ENCODE data around the gene PTPRD. TPM values are rescaled to one million over a fixed set of nuclear protein-coding genes. Genes with fewer than 3 reads are reported as not detected.

PTPRD gene
- total and polyA plus RNA-seq, 2 donors (not counting 1 experiment from before 2014, with no cell fraction given): not detected

- Mint-ChIP-seq H3K4me3 (no peak overlapping the region), H3K9me3 (ENCODE audit: insufficient read depth) (peaks cover 2% of the 10 kb centered on the region), H3K27ac (no peak overlapping the region), H3K27me3 (no peaks in the 10 kb centered on the region), H3K4me1 (no peaks in the 10 kb centered on the region)
- Histone ChIP-seq H3K27ac (ENCODE audit: low read length in 2 of 2) (no peak overlapping the region), H3K4me2 (replicated peaks; ENCODE audit: low read depth, low read length, poor library complexity, severe bottlenecking) (no peak overlapping the region), H3K4me1 (ENCODE audit: control insufficient read depth in 2 of 2, insufficient read depth in 2 of 2, low read length in 2 of 2) (no peaks in the 10 kb centered on the region), H3K9ac (ENCODE audit: low read length) (no peak overlapping the region), H4K20me1 (ENCODE audit: control insufficient read depth, insufficient read depth, low read length, poor library complexity, severe bottlenecking) (no peaks in the 10 kb centered on the region), H3K9me3 (ENCODE audit: control extremely low read depth in 1 of 3, control insufficient read depth in 2 of 3, insufficient read depth in 1 of 3, low read length in 2 of 3) (no peaks in the 10 kb centered on the region), H2AFZ (ENCODE audit: insufficient read depth, low read depth, low read length, poor library complexity, severe bottlenecking) (no peak overlapping the region), H3K36me3 (replicated peaks in 1 of 2; ENCODE audit: control extremely low read depth in 1 of 2, control insufficient read depth in 1 of 2, extremely low read depth in 1 of 2, insufficient read depth in 2 of 2, low read length in 1 of 2) (no peaks in the 10 kb centered on the region), H3K4me3 (ENCODE audit: control extremely low read depth in 1 of 5, extremely low read depth in 1 of 5, insufficient read depth in 1 of 5, low read depth in 2 of 5, low read length in 4 of 5) (no peak overlapping the region), H3K79me2 (ENCODE audit: control insufficient read depth, insufficient read depth, low read length) (no peaks in the 10 kb centered on the region), H3K27me3 (replicated peaks in 1 of 4; ENCODE audit: control extremely low read depth in 1 of 4, control insufficient read depth in 3 of 4, insufficient read depth in 4 of 4, low read length in 3 of 4) (no peaks in the 10 kb centered on the region)
- intact Hi-C loops (cut with micrococcal nuclease): no loop called here
- DNase-seq (no peak), ATAC-seq (ENCODE audit: low read depth) (no peak)
- POLR2A ChIA-PET: no interaction called here
- WGBS (ENCODE audit: insufficient coverage): no CpG with 5 or more reads among the region's 1 CpG
- TF ChIP-seq, protein P1, sequence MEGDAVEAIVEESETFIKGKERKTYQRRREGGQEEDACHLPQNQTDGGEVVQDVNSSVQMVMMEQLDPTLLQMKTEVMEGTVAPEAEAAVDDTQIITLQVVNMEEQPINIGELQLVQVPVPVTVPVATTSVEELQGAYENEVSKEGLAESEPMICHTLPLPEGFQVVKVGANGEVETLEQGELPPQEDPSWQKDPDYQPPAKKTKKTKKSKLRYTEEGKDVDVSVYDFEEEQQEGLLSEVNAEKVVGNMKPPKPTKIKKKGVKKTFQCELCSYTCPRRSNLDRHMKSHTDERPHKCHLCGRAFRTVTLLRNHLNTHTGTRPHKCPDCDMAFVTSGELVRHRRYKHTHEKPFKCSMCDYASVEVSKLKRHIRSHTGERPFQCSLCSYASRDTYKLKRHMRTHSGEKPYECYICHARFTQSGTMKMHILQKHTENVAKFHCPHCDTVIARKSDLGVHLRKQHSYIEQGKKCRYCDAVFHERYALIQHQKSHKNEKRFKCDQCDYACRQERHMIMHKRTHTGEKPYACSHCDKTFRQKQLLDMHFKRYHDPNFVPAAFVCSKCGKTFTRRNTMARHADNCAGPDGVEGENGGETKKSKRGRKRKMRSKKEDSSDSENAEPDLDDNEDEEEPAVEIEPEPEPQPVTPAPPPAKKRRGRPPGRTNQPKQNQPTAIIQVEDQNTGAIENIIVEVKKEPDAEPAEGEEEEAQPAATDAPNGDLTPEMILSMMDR (IDR thresholded peaks at IDR 0.05): no peak
- CTCF ChIA-PET: interaction anchor here (0.7 kb wide), 1 partner anchor 10 kb away, joined by 3 read pairs; no protein-coding TSS in a partner anchor
Measured at GRCh38 chr9:10015755-10016154, 597.0 kb downstream of the PTPRD start.

- ChIA-PET CTCF (no interaction called here), POLR2A (no interaction called here)
- H3K27me3 Mint-ChIP-seq: no peaks in the 10 kb centered on the region
- Histone ChIP-seq H3K27me3 (replicated peaks in 1 of 4; ENCODE audit: control extremely low read depth in 1 of 4, control insufficient read depth in 3 of 4, insufficient read depth in 4 of 4, low read length in 3 of 4) (no peaks in the 10 kb centered on the region), H4K20me1 (ENCODE audit: control insufficient read depth, insufficient read depth, low read length, poor library complexity, severe bottlenecking) (no peaks in the 10 kb centered on the region), H3K4me2 (replicated peaks; ENCODE audit: low read depth, low read length, poor library complexity, severe bottlenecking) (no peak overlapping the region), H3K79me2 (ENCODE audit: control insufficient read depth, insufficient read depth, low read length) (no peaks in the 10 kb centered on the region), H3K36me3 (replicated peaks in 1 of 2; ENCODE audit: control extremely low read depth in 1 of 2, control insufficient read depth in 1 of 2, extremely low read depth in 1 of 2, insufficient read depth in 2 of 2, low read length in 1 of 2) (no peaks in the 10 kb centered on the region), H3K4me3 (ENCODE audit: control extremely low read depth in 1 of 5, extremely low read depth in 1 of 5, insufficient read depth in 1 of 5, low read depth in 2 of 5, low read length in 4 of 5) (no peak overlapping the region), H3K9me3 (ENCODE audit: control extremely low read depth in 1 of 3, control insufficient read depth in 2 of 3, insufficient read depth in 1 of 3, low read length in 2 of 3) (no peaks in the 10 kb centered on the region), H3K27ac (ENCODE audit: low read length in 2 of 2) (no peak overlapping the region), H2AFZ (ENCODE audit: insufficient read depth, low read depth, low read length, poor library complexity, severe bottlenecking) (no peak overlapping the region), H3K9ac (ENCODE audit: low read length) (no peak overlapping the region), H3K4me1 (ENCODE audit: control insufficient read depth in 2 of 2, insufficient read depth in 2 of 2, low read length in 2 of 2) (no peaks in the 10 kb centered on the region)
- WGBS (ENCODE audit: insufficient coverage): no CpG with 5 or more reads among the region's 2 CpGs
- H3K4me1 Mint-ChIP-seq: no peaks in the 10 kb centered on the region
- DNase-seq (no peak), ATAC-seq (ENCODE audit: low read depth) (no peak)
- no peak overlapping the region for H3K27ac Mint-ChIP-seq
- H3K4me3 Mint-ChIP-seq: no peak overlapping the region
- TF ChIP-seq EZH2 (IDR thresholded peaks at IDR 0.05; ENCODE audit: borderline replicate concordance, insufficient read depth, low read depth, low read length, poor library complexity, severe bottlenecking): no peak
- TF ChIP-seq, protein P1 (IDR thresholded peaks at IDR 0.05): no peak
- intact Hi-C loops (cut with micrococcal nuclease): no loop called here
- peaks cover 2% of the 10 kb centered on the region for H3K9me3 Mint-ChIP-seq (ENCODE audit: insufficient read depth)
Measured at GRCh38 chr9:10014889-10015288, 597.9 kb downstream of the PTPRD start.

All from B cell (primary cell).